H9 (cell line): ENCODE measurements around the gene ANKRD36B. TPM values are rescaled to one million over a fixed set of nuclear protein-coding genes. Genes with fewer than 3 reads are reported as not detected.
"Not testable (repeated sequence)": the region's sequence is repeated elsewhere in the genome, so short reads cannot be mapped to it uniquely, and the experiment has no call there.

Experiments
- DNase-seq: peaks from one replicate; pipeline ENCODE4 v3.0.0-alpha.2; 2017
- H2AFZ ChIP-seq: one replicate; pipeline ENCODE4 v1.6.1; 2013; ENCODE audit warnings: mild to moderate bottlenecking, low read length, control low read depth, moderate library complexity
- H2AK5ac ChIP-seq: 2 replicates; pipeline ENCODE4 v1.6.1; 2013; ENCODE audit warnings: low read length, control low read depth, mixed read lengths; ENCODE audit not compliant: insufficient read length
- H2BK120ac ChIP-seq: one replicate; pipeline ENCODE4 v1.6.1; 2013; ENCODE audit warnings: low read depth, mild to moderate bottlenecking, low read length, control low read depth, inconsistent platforms; ENCODE audit not compliant: poor library complexity, severe bottlenecking
- H2BK12ac ChIP-seq: 2 replicates; pipeline ENCODE4 v1.6.1; 2013; ENCODE audit warnings: low read length, control low read depth, mixed read lengths, low read depth; ENCODE audit not compliant: insufficient read length
- H2BK15ac ChIP-seq: 2 replicates; pipeline ENCODE4 v1.6.1; 2013; ENCODE audit warnings: low read depth, low read length, control low read depth
- H2BK20ac ChIP-seq: one replicate; pipeline ENCODE4 v1.6.1; 2013; ENCODE audit warnings: low read depth, mild to moderate bottlenecking, low read length, control low read depth, inconsistent platforms; ENCODE audit not compliant: poor library complexity, severe bottlenecking
- H2BK5ac ChIP-seq: 2 replicates; pipeline ENCODE4 v1.6.1; 2013; ENCODE audit warnings: low read length, control low read depth, mixed read lengths; ENCODE audit not compliant: insufficient read length
- H3K14ac ChIP-seq: 2 replicates; pipeline ENCODE4 v1.6.1; 2013; ENCODE audit warnings: low read length, control low read depth; ENCODE audit not compliant: insufficient read depth
- H3K18ac ChIP-seq: 2 replicates; pipeline ENCODE4 v1.6.1; 2013; ENCODE audit warnings: low read depth, mild to moderate bottlenecking, mixed read lengths, low read length, control low read depth; ENCODE audit not compliant: insufficient read length
- H3K23ac ChIP-seq: 2 replicates; pipeline ENCODE4 v1.6.1; 2013; ENCODE audit warnings: low read length, control low read depth, mixed read lengths, low read depth; ENCODE audit not compliant: insufficient read length
- H3K23me2 ChIP-seq: 2 replicates; pipeline ENCODE4 v1.6.1; 2013; ENCODE audit warnings: low read depth, mild to moderate bottlenecking, mixed read lengths, low read length, control low read depth; ENCODE audit not compliant: insufficient read length, poor library complexity, severe bottlenecking
- H3K27ac ChIP-seq: 2 replicates; pipeline ENCODE4 v1.5.1; 2013; ENCODE audit warnings: low read length, control low read depth, mixed read lengths, low read depth; ENCODE audit not compliant: insufficient read length
- H3K27me3 ChIP-seq: 2 replicates; pipeline ENCODE4 v1.6.1; 2013; ENCODE audit warnings: low read length, control low read depth, inconsistent platforms; ENCODE audit not compliant: insufficient read depth
- H3K4ac ChIP-seq: 2 replicates; pipeline ENCODE4 v1.6.1; 2013; ENCODE audit warnings: low read depth, mild to moderate bottlenecking, control low read depth, inconsistent platforms, low read length, moderate library complexity
- H3K4me1 ChIP-seq: 2 replicates; pipeline ENCODE4 v1.6.1; 2013; ENCODE audit warnings: low read length, control low read depth, inconsistent platforms; ENCODE audit not compliant: insufficient read depth
- H3K4me2 ChIP-seq: 2 replicates; pipeline ENCODE4 v1.6.1; 2013; ENCODE audit warnings: low read length, control low read depth, mixed read lengths; ENCODE audit not compliant: insufficient read length, insufficient read depth
- H3K56ac ChIP-seq: 2 replicates; pipeline ENCODE4 v1.6.1; 2013; ENCODE audit warnings: low read depth, mild to moderate bottlenecking, mixed read lengths, low read length, control low read depth; ENCODE audit not compliant: insufficient read length
- H3K79me1 ChIP-seq: 2 replicates; pipeline ENCODE4 v1.6.1; 2013; ENCODE audit warnings: low read depth, mild to moderate bottlenecking, moderate library complexity, low read length, control low read depth, inconsistent platforms; ENCODE audit not compliant: insufficient read depth, poor library complexity, severe bottlenecking
- H3K79me2 ChIP-seq: 2 replicates; pipeline ENCODE4 v1.6.1; 2013; ENCODE audit warnings: low read length, control low read depth, inconsistent platforms; ENCODE audit not compliant: insufficient read depth
- H3K9ac ChIP-seq: 2 replicates; pipeline ENCODE4 v1.6.1; 2013; ENCODE audit warnings: low read length, control low read depth, mixed read lengths; ENCODE audit not compliant: insufficient read length; ENCODE audit errors: extremely low read depth
- H3K9me3 ChIP-seq: one replicate; pipeline ENCODE4 v1.6.1; 2013; ENCODE audit warnings: low read depth, low read length, inconsistent platforms; ENCODE audit not compliant: control insufficient read depth
- H3T11ph ChIP-seq: one replicate; pipeline ENCODE4 v1.6.1; 2013; ENCODE audit warnings: mild to moderate bottlenecking, low read length, control low read depth, inconsistent platforms
- H4K20me1 ChIP-seq: one replicate; pipeline ENCODE4 v1.6.1; 2013; ENCODE audit not compliant: control insufficient read depth, insufficient read length, insufficient read depth
- H4K5ac ChIP-seq: 2 replicates; pipeline ENCODE4 v1.6.1; 2013; ENCODE audit warnings: low read depth, mild to moderate bottlenecking, mixed read lengths, low read length, control low read depth; ENCODE audit not compliant: insufficient read length
- H4K8ac ChIP-seq: replicated peaks from 2 replicates; pipeline ENCODE4 v1.6.1; 2013; ENCODE audit warnings: low read length, control low read depth, mixed read lengths, low read depth; ENCODE audit not compliant: insufficient read length
- H4K91ac ChIP-seq: 2 replicates; pipeline ENCODE4 v1.6.1; 2013; ENCODE audit warnings: low read depth, mild to moderate bottlenecking, moderate library complexity, mixed read lengths, low read length, control low read depth; ENCODE audit not compliant: insufficient read length
- H3K27ac Mint-ChIP-seq, 3 experiments: 2 replicates in 2 of 3; 3 replicates in 1 of 3; pipeline ENCODE4 v1.8.0; 2020 to 2021; ENCODE audit warnings: mixed read lengths in 3 of 3, mild to moderate bottlenecking in 1 of 3, moderate library complexity in 1 of 3
- H3K27me3 Mint-ChIP-seq: 2 replicates; pipeline ENCODE4 v1.8.0; 2021; ENCODE audit warnings: low read depth, mild to moderate bottlenecking, moderate library complexity, mixed read lengths
- H3K36me3 Mint-ChIP-seq, 3 experiments: 2 replicates in 2 of 3; 3 replicates in 1 of 3; pipeline ENCODE4 v1.8.0; 2020 to 2021; ENCODE audit warnings: low read depth in 3 of 3, mixed read lengths in 3 of 3; ENCODE audit not compliant: insufficient read depth in 1 of 3
- H3K4me1 Mint-ChIP-seq, 2 experiments: 2 replicates each; pipeline ENCODE4 v1.8.0; 2020; ENCODE audit warnings: mixed read lengths in 2 of 2
- H3K4me3 Mint-ChIP-seq, 2 experiments: 2 replicates in 1 of 2; 3 replicates in 1 of 2; pipeline ENCODE4 v1.8.0; 2020 to 2021; ENCODE audit warnings: mild to moderate bottlenecking in 2 of 2, mixed read lengths in 2 of 2, moderate library complexity in 1 of 2
- H3K9me3 Mint-ChIP-seq, 2 experiments: 2 replicates in 1 of 2; 3 replicates in 1 of 2; pipeline ENCODE4 v1.8.0; 2020; ENCODE audit warnings: mild to moderate bottlenecking in 2 of 2, mixed read lengths in 2 of 2, moderate library complexity in 1 of 2
- WGBS: extraction: QIAGEN DNeasy Blood & Tissue Kit; methylation state at CpG from one replicate; pipeline ENCODE4 v1.1.7; 2013; ENCODE audit warnings: missing lambda C conversion rate, low lambda C conversion rate, mixed read lengths; ENCODE audit not compliant: insufficient read length; ENCODE audit errors: extremely low coverage; 5-methylcytosine and 5-hydroxymethylcytosine counted together
- total RNA-seq: library from RNA; stranded (reverse); gene quantifications from 2 replicates; pipeline ENCODE4 v1.2.1, GENCODE V29; 2021

Gene ANKRD36B
- total RNA-seq, 1 experiment from 2014 or later, result 7.6 TPM

- H4K5ac ChIP-seq, H3K18ac ChIP-seq, H3K4me1 ChIP-seq, H3K23ac ChIP-seq, H4K91ac ChIP-seq, H3K14ac ChIP-seq, H3T11ph ChIP-seq, H3K27ac Mint-ChIP-seq, H3K56ac ChIP-seq, H3K4me1 Mint-ChIP-seq, H3K27ac ChIP-seq, H3K23me2 ChIP-seq, H3K79me2 ChIP-seq, H3K4me2 ChIP-seq, H4K8ac ChIP-seq, H3K79me1 ChIP-seq, H2AFZ ChIP-seq, H2BK20ac ChIP-seq, H4K20me1 ChIP-seq, H3K9ac ChIP-seq, H3K4me3 Mint-ChIP-seq, H3K4ac ChIP-seq, H3K9me3 Mint-ChIP-seq, H2AK5ac ChIP-seq, H2BK5ac ChIP-seq, H3K9me3 ChIP-seq, H2BK120ac ChIP-seq, DNase-seq, H3K27me3 Mint-ChIP-seq, H3K27me3 ChIP-seq, H3K36me3 Mint-ChIP-seq, H2BK15ac ChIP-seq, H2BK12ac ChIP-seq: not testable (repeated sequence)
- no CpG with 5 or more reads among the region's 5 CpGs for WGBS
These were observed 99.5 kb downstream of the ANKRD36B start for GRCh38 chr2:97490141-97490540.

Other genes with a start within 250 kb of the ANKRD36B start
- gene COX5B, start 56.2 kb upstream of the ANKRD36B start, total RNA-seq, result 237 and 246 TPM in 2 replicates
- gene ACTR1B, start 74.2 kb upstream of the ANKRD36B start, total RNA-seq, result 31.1 and 33.8 TPM in 2 replicates
- 5.4 and 7.3 TPM in 2 replicates for gene C2orf92, start 79.8 kb upstream of the ANKRD36B start, total RNA-seq
- 0.22 and 0.24 TPM in 2 replicates for gene ZAP70, start 123.7 kb upstream of the ANKRD36B start, total RNA-seq